ENCODE data around the gene SREK1. TPM values are rescaled to one million over a fixed set of nuclear protein-coding genes. Genes with fewer than 3 reads are reported as not detected.

The SREK1 gene
- total RNA-seq, 1 experiment from 2014 or later: 103 TPM

DNA sequence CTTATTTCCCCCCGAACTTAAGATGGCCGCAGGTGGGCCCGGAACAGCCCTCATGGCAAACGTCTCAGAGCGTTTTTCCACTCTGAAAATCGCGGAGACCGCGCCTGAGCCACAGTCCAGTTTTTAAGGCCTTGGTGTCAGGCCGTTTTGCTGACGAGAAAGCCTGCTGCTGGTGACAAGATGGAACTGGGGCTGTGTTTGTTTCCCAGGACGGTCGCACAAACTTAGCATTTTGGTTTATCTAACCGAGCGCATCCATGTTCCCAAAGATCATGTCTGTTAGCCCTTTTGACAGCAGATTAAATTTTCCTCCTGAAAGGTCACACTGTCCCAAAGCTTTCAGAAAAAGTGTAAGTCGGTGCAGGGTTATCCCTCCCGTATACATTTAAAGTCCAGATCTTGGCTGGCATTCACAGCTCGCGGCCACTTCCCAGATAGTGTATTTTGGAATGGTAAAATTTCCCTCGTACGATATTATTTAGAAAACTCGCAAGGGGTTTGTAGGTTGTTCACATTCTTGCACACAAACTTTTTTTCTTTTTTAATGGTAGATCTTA, 812 bp downstream of the SREK1 start:
- H3K9me3 ChIP-seq (replicated peaks): no peaks in the 10 kb centered on the region
- peak overlapping the region; percentile 95 for H3K27ac ChIP-seq
- H3K4me3 ChIP-seq: peak overlapping the region; percentile 80
- peaks cover 11% of the 10 kb centered on the region for H3K36me3 ChIP-seq
- peak; percentile 72 to 82 for DNase-seq
- H3K4me1 ChIP-seq: no peaks in the 10 kb centered on the region; the same call in 1 of the 2 replicates
- H3K27me3 ChIP-seq: no peaks in the 10 kb centered on the region

DNA sequence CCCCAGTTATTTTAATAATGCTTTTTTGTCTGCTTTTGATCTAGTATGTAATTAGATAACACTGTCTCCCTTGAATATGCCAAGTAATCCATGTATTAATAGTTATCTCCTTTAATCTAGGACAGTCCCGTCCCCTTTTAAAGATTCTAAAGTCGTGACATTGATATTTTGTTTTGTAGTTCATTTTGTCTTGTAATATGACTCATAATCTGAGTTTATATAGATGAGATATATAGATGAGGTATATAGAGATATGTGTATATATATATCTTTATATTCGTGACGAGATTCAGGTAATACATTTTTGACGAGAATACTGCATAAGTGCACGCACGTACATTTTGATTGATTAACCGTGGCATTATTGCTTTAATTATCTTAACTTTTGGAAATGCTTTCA, 1.6 kb downstream of the SREK1 start:
- DNase-seq: no peak
- Histone ChIP-seq H3K4me3 (peak overlapping the region; percentile 80), H3K36me3 (peaks cover 16% of the 10 kb centered on the region), H3K4me1 (no peaks in the 10 kb centered on the region; the same call in 1 of the 2 replicates), H3K27ac (peak overlapping the region; percentile 95), H3K27me3 (no peaks in the 10 kb centered on the region), H3K9me3 (replicated peaks) (no peaks in the 10 kb centered on the region)

DNA sequence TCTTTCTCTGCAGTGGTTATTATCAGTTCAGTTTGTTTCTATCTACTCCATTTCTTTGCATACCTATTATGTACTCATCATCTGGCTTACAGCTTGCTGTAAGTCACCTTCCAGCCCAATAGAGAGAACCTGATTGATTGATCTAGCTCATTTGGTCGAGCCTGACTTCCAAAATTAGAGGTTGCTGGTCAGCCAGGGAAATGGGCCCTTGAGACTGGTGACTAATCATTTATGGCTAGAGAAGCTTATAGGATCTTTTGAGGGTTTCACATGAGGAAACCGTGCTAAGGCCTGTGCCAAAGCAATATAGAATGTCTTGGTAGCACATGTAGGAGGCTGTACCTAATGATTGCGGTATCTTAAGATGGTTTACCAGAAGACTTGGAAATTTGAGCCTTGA, 5.8 kb downstream of the SREK1 start:
- H3K4me3 ChIP-seq: no peak overlapping the region
- no peak for DNase-seq
- H3K36me3 ChIP-seq: peaks cover 35% of the 10 kb centered on the region
- H3K4me1 ChIP-seq: no peaks in the 10 kb centered on the region; the same call in 1 of the 2 replicates
- H3K27ac ChIP-seq: no peak overlapping the region
- H3K9me3 ChIP-seq (replicated peaks): no peaks in the 10 kb centered on the region
- H3K27me3 ChIP-seq: no peaks in the 10 kb centered on the region

DNA sequence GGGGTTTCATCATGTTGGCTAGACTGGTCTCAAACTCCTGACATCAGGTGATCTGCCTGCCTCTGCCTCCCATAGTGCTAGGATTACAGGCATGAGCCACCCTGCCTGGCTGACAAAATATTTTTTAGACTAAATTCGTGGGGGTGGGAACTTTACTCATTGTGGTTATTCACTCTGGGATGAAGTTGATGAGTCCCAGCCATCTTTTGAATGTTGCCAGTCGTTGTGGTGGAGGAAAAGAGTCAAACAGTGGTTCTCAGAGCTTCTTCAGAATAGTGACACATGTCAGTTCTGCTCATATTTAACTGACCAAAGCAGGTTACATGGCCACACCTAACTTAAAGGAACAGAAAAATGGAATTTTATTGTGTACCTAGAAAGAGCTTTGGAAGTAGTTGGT, 6.9 kb downstream of the SREK1 start:
- H3K36me3 ChIP-seq: peaks cover 40% of the 10 kb centered on the region
- H3K9me3 ChIP-seq (replicated peaks): no peaks in the 10 kb centered on the region
- H3K4me3 ChIP-seq: no peak overlapping the region
- no peaks in the 10 kb centered on the region for H3K27me3 ChIP-seq
- DNase-seq: no peak
- no peak overlapping the region for H3K27ac ChIP-seq
- H3K4me1 ChIP-seq: no peaks in the 10 kb centered on the region; the same call in 1 of the 2 replicates

DNA sequence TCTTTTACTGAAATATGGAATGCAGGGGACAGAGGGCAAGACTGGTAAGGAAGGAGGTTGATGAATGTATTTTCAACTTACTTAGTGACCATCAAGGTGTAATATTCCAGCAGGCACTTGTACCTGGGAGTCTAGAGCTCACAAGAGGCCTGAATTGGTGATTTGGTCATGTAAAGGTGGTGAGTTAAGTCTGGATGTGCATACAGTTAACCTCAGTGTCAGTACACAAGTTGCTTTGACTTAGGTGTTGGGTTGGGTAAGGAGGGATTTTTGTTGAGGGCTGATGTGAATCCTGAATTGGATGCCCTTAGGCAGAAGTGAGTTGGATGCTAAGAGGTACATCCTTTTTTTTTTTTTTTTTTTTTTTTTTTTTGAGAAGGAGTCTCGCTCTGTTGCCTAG, 7.4 kb downstream of the SREK1 start:
- H3K4me3 ChIP-seq: no peak overlapping the region
- no peak overlapping the region for H3K27ac ChIP-seq
- H3K4me1 ChIP-seq: no peaks in the 10 kb centered on the region; the same call in 1 of the 2 replicates
- peaks cover 41% of the 10 kb centered on the region for H3K36me3 ChIP-seq
- DNase-seq: no peak
- no peaks in the 10 kb centered on the region for H3K27me3 ChIP-seq
- no peaks in the 10 kb centered on the region for H3K9me3 ChIP-seq (replicated peaks)

DNA sequence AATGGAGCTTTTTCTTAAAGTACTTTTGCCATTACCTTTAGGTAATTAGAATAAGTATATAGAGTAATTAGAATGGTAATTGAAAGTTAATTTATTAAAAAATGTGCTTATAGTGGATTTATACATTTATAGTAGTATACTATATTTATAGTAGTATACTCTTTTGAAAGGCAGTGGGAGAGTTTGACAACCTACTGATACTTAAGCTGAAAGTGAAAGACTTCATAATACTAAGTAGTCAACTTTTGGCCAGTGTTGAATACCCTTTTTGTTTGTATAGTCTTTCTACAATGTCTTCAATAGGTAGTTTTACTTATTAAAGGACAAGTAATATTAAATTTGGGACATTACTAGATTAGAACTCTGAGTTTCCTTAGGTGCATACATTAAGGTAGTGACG, 12.9 kb downstream of the SREK1 start:
- no peak for DNase-seq
- Histone ChIP-seq H3K36me3 (peaks cover 67% of the 10 kb centered on the region), H3K9me3 (replicated peaks) (no peaks in the 10 kb centered on the region), H3K27ac (no peak overlapping the region), H3K27me3 (no peaks in the 10 kb centered on the region), H3K4me3 (no peak overlapping the region), H3K4me1 (no peaks in the 10 kb centered on the region)

DNA sequence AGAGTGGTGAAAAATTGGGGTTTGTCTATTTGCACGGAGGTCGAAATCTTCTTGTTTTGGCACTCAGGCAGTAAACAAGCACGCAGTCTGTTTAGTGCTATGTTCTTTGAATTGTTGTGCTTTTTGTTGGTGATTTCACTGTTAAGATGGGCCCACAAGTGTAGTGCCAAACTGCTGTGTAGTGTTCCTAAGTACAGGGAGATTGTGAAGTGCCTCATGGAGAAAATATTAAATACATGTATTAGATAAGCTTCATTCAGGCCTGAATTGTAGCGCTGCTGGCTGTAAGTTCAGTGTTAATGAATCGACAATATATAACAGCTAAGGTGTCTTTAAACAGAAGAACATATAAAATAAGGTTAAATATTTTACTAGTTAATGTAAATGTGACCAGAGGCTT, 17.3 kb downstream of the SREK1 start:
- no peak for DNase-seq
- H3K27me3 ChIP-seq: no peaks in the 10 kb centered on the region
- H3K4me1 ChIP-seq: no peaks in the 10 kb centered on the region
- peaks cover 83% of the 10 kb centered on the region for H3K36me3 ChIP-seq
- H3K4me3 ChIP-seq: no peak overlapping the region
- H3K9me3 ChIP-seq (replicated peaks): no peaks in the 10 kb centered on the region
- no peak overlapping the region for H3K27ac ChIP-seq

DNA sequence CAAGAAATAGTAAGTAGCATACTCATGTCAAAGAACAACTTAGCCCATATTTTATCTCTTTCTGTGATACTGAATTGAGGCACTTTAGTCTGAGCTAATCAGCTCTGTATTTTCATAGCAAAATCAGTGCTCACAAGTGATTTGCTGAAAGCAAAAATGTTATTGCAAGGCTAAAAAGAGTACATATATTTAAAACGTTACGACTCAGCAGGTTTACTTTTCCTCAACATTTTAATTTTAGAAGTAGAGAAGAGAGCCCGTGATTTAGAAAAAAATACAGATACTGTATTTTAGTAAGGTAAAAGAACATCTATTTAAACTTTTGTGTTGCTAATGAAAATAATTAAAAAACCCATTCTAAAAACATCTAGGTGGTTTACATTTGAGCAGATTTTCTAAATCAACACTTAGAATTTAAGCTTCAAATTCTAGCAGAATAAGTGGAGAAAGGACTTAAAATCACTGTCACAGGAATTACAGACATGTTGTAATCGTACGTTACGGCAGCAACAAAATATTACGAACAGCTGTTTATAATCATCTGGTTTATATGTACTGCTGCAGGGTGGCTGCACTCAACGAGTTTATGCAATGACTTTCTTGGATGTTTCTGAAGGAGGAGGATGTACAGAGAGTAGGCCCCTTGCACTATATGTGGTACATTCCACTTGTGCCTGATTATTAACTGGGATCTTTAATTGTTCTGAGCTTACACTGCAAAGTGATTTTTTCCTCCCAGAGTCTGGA, 20.1 kb downstream of the SREK1 start:
- H3K9me3 ChIP-seq (replicated peaks): no peaks in the 10 kb centered on the region
- H3K27ac ChIP-seq: no peak overlapping the region
- H3K36me3 ChIP-seq: peaks cover 84% of the 10 kb centered on the region
- H3K4me1 ChIP-seq: no peaks in the 10 kb centered on the region
- H3K27me3 ChIP-seq: no peaks in the 10 kb centered on the region
- DNase-seq: no peak
- H3K4me3 ChIP-seq: no peak overlapping the region

DNA sequence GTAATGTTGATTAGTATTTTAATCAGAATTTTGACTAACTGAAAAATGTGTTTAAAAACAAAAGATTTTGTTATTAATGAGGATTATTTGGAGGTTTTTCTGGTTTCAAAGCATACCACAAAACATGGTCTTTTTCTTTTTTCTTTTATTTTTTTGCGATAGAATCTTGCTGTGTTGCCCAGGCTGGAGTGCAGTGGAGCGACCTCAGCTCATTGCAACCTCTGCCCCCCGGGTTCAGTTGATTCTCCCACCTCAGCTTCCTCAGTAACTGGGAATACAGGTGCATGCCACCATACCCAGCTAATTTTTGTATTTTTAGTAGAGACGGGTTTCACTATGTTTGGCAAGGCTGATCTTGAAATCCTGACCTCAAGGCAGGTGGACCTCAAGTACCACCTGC, 24.1 kb downstream of the SREK1 start:
- H3K36me3 ChIP-seq: peaks cover 78% of the 10 kb centered on the region
- no peaks in the 10 kb centered on the region for H3K4me1 ChIP-seq
- no peak overlapping the region for H3K27ac ChIP-seq

DNA sequence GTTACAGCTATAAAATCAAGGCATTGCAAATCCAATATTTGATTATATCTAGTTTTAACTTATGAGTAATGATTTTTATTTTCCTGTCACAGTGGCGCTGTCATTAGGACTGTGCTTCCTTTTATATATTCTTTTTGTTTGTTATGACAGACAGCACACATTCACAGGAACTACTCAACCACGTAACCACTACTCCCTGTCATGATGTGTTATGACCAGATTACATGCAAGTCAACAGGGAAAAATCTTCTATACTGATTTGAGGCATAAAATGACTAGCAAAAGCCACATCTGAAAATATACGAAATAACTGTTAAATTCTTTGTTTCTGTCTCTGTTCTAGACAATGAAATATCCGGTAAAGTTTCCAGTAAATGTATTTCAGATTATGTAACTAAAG, 25.4 kb downstream of the SREK1 start:
- Histone ChIP-seq H3K27ac (no peak overlapping the region), H3K4me1 (no peaks in the 10 kb centered on the region), H3K36me3 (peaks cover 75% of the 10 kb centered on the region), H3K9me3 (replicated peaks) (no peaks in the 10 kb centered on the region; the same call in 1 of the 2 replicates), H3K27me3 (no peaks in the 10 kb centered on the region), H3K4me3 (no peak overlapping the region)
- no peak for DNase-seq

More for the DNA sequence above, 24.1 kb downstream of the SREK1 start:
- Histone ChIP-seq H3K9me3 (replicated peaks) (no peaks in the 10 kb centered on the region; the same call in 1 of the 2 replicates), H3K27me3 (no peaks in the 10 kb centered on the region), H3K4me3 (no peak overlapping the region)
- no peak for DNase-seq

DNA sequence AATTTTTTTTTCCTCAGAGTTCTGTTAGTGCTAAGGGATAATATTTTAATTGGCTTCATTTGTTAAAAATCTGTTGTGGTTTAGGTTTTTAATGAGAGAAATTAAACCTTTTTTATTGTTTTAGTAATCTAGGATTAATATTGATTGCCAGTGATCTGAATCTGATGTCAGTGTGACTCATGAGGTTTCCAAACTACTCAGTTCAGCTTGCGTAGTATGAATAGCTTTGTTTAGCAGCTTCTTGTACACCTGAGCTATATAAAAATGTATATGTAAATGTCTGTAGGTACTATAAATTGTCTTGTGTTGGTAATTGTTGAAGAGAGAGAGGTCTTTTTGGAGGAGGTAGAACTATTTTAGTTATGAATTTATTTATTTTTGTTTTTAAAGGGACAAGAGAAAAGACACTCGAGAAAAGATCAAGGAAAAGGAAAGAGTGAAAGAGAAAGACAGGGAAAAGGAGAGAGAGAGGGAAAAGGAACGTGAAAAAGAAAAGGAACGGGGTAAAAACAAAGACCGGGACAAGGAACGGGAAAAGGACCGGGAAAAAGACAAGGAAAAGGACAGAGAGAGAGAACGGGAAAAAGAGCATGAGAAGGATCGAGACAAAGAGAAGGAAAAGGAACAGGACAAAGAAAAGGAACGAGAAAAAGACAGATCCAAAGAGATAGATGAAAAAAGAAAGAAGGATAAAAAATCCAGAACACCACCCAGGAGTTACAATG, 26.3 kb downstream of the SREK1 start:
- Histone ChIP-seq H3K36me3 (peaks cover 75% of the 10 kb centered on the region), H3K27ac (no peak overlapping the region), H3K9me3 (replicated peaks) (no peaks in the 10 kb centered on the region; the same call in 1 of the 2 replicates), H3K4me3 (no peak overlapping the region), H3K27me3 (no peaks in the 10 kb centered on the region), H3K4me1 (no peaks in the 10 kb centered on the region)
- no peak for DNase-seq

DNA sequence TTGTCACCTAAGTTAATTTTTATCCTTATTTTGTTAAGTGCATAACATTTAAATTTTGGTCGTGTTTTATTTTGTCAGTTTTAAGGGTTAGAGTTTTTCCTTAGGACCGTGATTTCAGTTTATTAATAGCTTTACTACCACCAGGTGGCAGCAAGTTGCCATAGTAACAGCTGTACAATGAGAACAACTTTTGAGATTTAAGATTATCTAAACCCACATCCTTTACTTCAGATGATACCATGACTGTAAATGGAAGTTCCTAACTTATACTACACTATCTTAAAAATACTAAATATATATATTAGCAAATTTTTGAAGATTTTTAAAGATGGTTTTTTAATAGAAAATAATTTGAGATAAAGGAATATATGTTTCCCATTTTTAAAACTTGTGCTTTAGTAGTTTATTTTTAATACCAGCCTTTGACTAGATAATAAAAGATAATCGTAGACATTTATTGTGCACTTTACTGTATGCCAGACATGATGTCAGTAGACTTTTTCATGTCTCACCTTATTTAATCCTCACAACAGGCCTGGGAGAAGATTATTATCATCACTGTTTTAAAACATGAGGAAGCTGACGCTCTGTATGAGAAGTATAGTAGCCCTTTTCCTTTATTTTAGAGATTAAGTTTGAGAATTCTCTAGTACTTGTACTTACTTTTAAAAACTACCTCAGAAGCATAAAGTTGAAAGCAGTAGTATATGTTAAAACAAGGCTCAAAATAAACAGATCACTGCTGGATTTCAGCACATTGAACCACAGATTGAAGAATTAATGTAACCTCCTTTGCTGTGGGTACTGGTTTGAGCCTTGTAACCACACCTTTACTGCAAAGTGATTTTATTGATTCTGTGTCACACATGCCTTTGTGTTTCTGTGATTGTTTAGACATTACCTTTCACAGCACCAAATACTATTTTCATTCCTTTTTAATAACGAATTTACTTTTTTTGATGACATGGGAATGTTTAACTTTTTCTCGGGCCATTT, 27.5 kb downstream of the SREK1 start:
- no peak overlapping the region for H3K27ac ChIP-seq
- H3K4me1 ChIP-seq: no peaks in the 10 kb centered on the region
- no peak overlapping the region for H3K4me3 ChIP-seq
- H3K9me3 ChIP-seq (replicated peaks): no peaks in the 10 kb centered on the region; the same call in 1 of the 2 replicates
- no peaks in the 10 kb centered on the region for H3K27me3 ChIP-seq
- peaks cover 73% of the 10 kb centered on the region for H3K36me3 ChIP-seq
- DNase-seq: peak; percentile 20 to 64

DNA sequence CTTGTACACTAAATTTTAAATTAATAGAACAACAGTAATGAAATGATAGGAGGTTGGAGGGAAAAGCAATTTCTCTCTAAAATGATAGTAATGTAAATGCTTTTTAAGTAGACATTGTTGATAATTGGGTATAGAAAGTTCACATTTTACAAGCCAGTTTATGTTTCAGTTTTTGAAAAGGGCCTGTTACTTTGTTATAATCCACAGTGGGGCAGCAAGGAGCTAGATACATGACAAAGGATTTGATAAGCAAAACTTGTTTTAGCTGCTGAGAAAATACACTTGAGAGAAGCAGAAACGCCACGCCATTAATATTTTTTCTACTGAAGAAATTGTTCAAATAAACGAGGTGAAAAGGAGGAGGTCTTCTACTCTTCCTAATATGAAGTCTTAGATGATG, 30.2 kb downstream of the SREK1 start:
- DNase-seq: peak in 1 of 2 experiments; percentile 18
- H3K27ac ChIP-seq: no peak overlapping the region
- no peaks in the 10 kb centered on the region for H3K27me3 ChIP-seq
- no peak overlapping the region for H3K4me3 ChIP-seq
- H3K36me3 ChIP-seq: peaks cover 86% of the 10 kb centered on the region
- no peaks in the 10 kb centered on the region; the same call in 1 of the 2 replicates for H3K9me3 ChIP-seq (replicated peaks)
- H3K4me1 ChIP-seq: no peaks in the 10 kb centered on the region

DNA sequence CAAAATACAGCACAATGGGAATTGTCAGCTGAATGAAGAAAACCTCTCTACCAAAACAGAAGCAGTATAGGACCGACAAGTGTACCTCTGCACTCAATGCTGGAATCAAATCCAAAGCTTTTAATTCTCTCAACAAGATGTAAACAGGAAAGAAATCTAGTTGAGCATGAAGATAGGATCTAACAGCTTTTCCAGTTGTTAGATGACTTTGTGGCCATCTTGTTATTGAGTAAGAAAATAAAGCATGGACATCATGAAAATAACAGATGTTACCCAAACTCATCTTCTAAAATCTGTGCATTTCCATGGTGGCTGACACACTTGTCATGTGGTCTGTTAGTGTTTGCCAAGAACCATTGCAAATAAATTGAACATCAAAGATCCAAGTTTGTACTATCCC, 34.7 kb downstream of the SREK1 start:
- DNase-seq: no peak
- H3K27ac ChIP-seq: no peak overlapping the region
- H3K27me3 ChIP-seq: no peaks in the 10 kb centered on the region
- no peaks in the 10 kb centered on the region for H3K9me3 ChIP-seq (replicated peaks)
- H3K4me1 ChIP-seq: no peaks in the 10 kb centered on the region
- H3K36me3 ChIP-seq: peaks cover 63% of the 10 kb centered on the region
- H3K4me3 ChIP-seq: no peak overlapping the region

All from SJCRH30 (cell line).